Testis (tissue), 3 donors: ENCODE data around the gene RAMP3. TPM values are rescaled to one million over a fixed set of nuclear protein-coding genes. Genes with fewer than 3 reads are reported as not detected.

Source experiments
- DNase-seq: peaks from one replicate; pipeline ENCODE4 v3.0.0-alpha.2; 2019
- H3K27ac ChIP-seq, 2 donors: fragments of 200-600 bp; sonication (generic); one replicate each; pipeline ENCODE4 v1.5.1; 2019
- H3K27me3 ChIP-seq: fragments of 200-600 bp; sonication (generic); one replicate; pipeline ENCODE4 v1.5.1; 2019
- H3K36me3 ChIP-seq: fragments of 200-600 bp; sonication (generic); one replicate; pipeline ENCODE4 v1.5.1; 2017; ENCODE audit warnings: low read depth; ENCODE audit errors: missing control alignments
- H3K4me1 ChIP-seq: fragments of 200-600 bp; sonication (generic); one replicate; pipeline ENCODE4 v1.5.1; 2019
- H3K4me3 ChIP-seq, 2 donors: fragments of 200-600 bp; sonication (generic); one replicate each; pipeline ENCODE4 v1.5.1; 2017 to 2019
- H3K9me3 ChIP-seq: fragments of 200-600 bp; sonication (generic); one replicate; pipeline ENCODE4 v1.5.1; 2017
- POLR2A ChIP-seq: fragments of 450-650 bp; IDR thresholded peaks from one replicate; pipeline ENCODE4 v1.6.1; 2017; ENCODE audit warnings: antibody characterized with exemption, mild to moderate bottlenecking, moderate library complexity
- WGBS, 2 donors: methylation state at CpG; one replicate each; pipeline ENCODE4 v1.1.5; 2018; 5-methylcytosine and 5-hydroxymethylcytosine counted together
- intact Hi-C: fragments of 100-400 bp; cut with DNase I; formaldehyde crosslinking; loops from one replicate; pipeline ENCODE4 v1.15.1; 2023; ENCODE audit warnings: low total_unique reads
- polyA plus RNA-seq: library from polyadenylated mRNA; stranded (reverse); fragments of 350-450 nt; fragmentation: Illumina TruSeq; extraction: RNeasy Lipid Tissue Mini Kit (QIAGEN cat#74804); gene quantifications from one replicate; pipeline ENCODE4 v1.2.3, GENCODE V29; 2014; ENCODE audit warnings: low read depth, low replicate concordance; ENCODE audit not compliant: insufficient read depth
- total RNA-seq, 2 donors: library from RNA; depleted of rRNA; stranded (reverse); fragments of >200 nt; gene quantifications; one replicate each; pipeline ENCODE4 v1.2.3, GENCODE V29; 2016
- TF ChIP-seq, protein P1 (sequence below), 3 experiments: fragments of 450-650 bp in 2 of 3; fragments of 200-600 bp in 1 of 3; sonication (generic) in 1 of 3; IDR thresholded peaks; one replicate each; pipeline ENCODE4 v1.5.1; 2016 to 2019; ENCODE audit warnings: antibody characterized with exemption in 3 of 3, mild to moderate bottlenecking in 2 of 3, moderate library complexity in 1 of 3

Gene RAMP3
- total and polyA plus RNA-seq, 3 donors from 2014 or later = 9.1 to 23.8 (median 17.0) TPM

DNA sequence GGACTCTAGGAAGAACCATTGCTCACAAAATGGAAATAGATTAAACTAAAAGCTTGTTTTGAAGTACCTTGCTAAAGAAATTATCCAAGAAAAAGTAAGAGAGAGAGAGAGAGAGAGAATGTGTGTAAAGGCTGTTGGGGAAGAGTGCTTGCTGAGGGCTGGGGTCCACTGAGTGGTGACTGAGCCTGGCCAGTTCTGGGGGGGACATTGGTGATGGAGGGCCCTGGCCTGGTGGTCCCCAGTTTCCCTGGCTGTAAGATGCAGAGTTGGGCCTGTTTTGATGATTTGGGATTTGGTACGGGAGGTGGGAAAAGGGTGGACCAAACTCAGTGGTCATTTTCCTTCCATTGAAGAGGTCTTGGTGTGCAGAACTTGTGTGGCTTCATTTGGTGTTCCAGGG, 880 bp downstream of the RAMP3 start:
- intact Hi-C loops = loop anchor here (5.0 kb wide), 1 partner anchor 99 kb away; no protein-coding TSS in a partner anchor
- no peaks in the 10 kb centered on the region for H3K9me3 ChIP-seq
- no peak for TF ChIP-seq POLR2A
- TF ChIP-seq, protein P1, sequence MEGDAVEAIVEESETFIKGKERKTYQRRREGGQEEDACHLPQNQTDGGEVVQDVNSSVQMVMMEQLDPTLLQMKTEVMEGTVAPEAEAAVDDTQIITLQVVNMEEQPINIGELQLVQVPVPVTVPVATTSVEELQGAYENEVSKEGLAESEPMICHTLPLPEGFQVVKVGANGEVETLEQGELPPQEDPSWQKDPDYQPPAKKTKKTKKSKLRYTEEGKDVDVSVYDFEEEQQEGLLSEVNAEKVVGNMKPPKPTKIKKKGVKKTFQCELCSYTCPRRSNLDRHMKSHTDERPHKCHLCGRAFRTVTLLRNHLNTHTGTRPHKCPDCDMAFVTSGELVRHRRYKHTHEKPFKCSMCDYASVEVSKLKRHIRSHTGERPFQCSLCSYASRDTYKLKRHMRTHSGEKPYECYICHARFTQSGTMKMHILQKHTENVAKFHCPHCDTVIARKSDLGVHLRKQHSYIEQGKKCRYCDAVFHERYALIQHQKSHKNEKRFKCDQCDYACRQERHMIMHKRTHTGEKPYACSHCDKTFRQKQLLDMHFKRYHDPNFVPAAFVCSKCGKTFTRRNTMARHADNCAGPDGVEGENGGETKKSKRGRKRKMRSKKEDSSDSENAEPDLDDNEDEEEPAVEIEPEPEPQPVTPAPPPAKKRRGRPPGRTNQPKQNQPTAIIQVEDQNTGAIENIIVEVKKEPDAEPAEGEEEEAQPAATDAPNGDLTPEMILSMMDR (IDR thresholded peaks at IDR 0.05) = no peak
- peaks cover 3% of the 10 kb centered on the region for H3K4me1 ChIP-seq
- no peak for DNase-seq
- no peaks in the 10 kb centered on the region for H3K27me3 ChIP-seq
- 71 to 88% methylated on average over 1 of the region's 1 CpG for WGBS, 2 donors
- H3K36me3 ChIP-seq = no peaks in the 10 kb centered on the region
- peak overlapping the region; percentile 42 to 60 for H3K4me3 ChIP-seq
- H3K27ac ChIP-seq = no peak overlapping the region

DNA sequence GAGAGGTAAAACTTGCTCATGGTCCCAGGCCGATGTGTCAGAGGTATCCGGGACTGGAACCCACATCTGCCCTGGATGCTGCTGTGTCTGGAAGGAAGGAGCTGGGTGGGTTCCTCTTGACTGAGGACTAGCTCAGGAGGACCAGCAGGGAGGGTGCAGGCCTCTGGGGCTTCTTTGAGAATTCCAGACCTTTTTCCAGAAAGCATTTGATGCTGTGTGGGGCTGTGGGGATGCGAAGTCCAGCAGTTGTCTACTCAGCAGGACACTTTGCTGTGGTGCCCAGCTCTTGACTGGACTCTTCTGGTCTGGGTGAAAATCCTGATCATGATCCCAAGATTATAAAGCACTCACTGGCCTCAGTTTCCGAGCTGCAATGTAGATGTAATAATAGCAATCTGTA, 1.7 kb downstream of the RAMP3 start:
- Histone ChIP-seq H3K27ac (no peak overlapping the region), H3K27me3 (no peaks in the 10 kb centered on the region), H3K4me1 (peaks cover 3% of the 10 kb centered on the region), H3K4me3 (no peak overlapping the region), H3K36me3 (no peaks in the 10 kb centered on the region), H3K9me3 (no peaks in the 10 kb centered on the region)
- intact Hi-C loops = loop anchor here (5.0 kb wide), 1 partner anchor 98 kb away; no protein-coding TSS in a partner anchor
- 85 to 89% methylated on average over 3 to 4 of the region's 4 CpGs for WGBS, 2 donors
- DNase-seq = no peak
- TF ChIP-seq, protein P1 (IDR thresholded peaks at IDR 0.05) = no peak
- TF ChIP-seq POLR2A = no peak

DNA sequence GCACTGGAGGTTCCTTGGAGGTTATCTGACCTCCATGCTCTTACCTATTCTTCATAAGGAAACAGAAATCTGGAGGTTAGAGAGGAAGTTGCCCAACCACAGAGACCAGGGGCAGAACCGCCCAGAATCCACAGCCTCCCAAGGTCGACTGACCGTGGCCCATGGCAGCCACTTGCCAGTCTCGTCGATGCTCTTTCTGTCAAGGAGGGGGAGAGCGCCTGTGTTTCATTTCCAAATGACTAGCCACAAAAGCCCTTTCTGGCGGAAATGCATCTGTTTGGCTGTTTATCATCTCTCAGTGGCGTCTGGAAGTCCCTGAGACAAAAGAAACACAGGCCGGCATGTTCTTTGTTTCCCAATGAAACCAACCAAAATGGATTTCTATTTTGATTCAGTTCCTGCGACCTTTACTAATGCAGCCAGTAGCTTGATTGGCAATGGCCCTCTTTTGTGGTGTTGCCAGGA, 2.9 kb downstream of the RAMP3 start:
- 60 to 78% methylated on average over 10 of the region's 10 CpGs for WGBS, 2 donors
- Histone ChIP-seq H3K27ac (no peak overlapping the region), H3K9me3 (no peaks in the 10 kb centered on the region), H3K4me3 (no peak overlapping the region), H3K36me3 (no peaks in the 10 kb centered on the region), H3K27me3 (no peaks in the 10 kb centered on the region), H3K4me1 (peaks cover 3% of the 10 kb centered on the region)
- no peak for TF ChIP-seq POLR2A
- TF ChIP-seq, protein P1 (IDR thresholded peaks at IDR 0.05) = no peak
- no peak for DNase-seq
- intact Hi-C loops = no loop called here

DNA sequence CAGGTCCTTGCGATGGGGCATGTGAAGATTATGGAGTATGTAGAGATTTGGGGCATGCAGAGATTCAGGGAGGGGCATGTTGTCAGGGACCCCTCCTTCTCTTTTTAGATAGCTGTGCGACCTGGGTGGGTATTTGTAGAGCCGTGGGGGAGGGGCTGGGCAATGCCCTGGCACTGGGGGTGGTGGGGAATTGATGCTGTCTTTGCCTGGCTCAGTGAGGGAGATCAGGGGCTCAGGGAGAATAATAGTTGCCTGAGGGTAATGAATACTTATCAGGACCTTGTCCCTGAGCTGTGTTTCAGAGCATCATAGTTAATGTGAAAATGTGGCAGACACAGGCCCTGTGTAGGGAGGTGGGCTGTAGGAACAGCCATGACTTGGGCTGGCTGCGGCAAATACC, 3.5 kb downstream of the RAMP3 start:
- TF ChIP-seq, protein P1 (IDR thresholded peaks at IDR 0.05) = no peak
- no peak for TF ChIP-seq POLR2A
- Histone ChIP-seq H3K27ac (no peak overlapping the region), H3K27me3 (no peaks in the 10 kb centered on the region), H3K4me1 (peaks cover 3% of the 10 kb centered on the region), H3K4me3 (no peak overlapping the region), H3K36me3 (no peaks in the 10 kb centered on the region), H3K9me3 (no peaks in the 10 kb centered on the region)
- no peak for DNase-seq
- WGBS, 2 donors = 80 to 83% methylated on average over 4 of the region's 4 CpGs
- intact Hi-C loops = no loop called here

DNA sequence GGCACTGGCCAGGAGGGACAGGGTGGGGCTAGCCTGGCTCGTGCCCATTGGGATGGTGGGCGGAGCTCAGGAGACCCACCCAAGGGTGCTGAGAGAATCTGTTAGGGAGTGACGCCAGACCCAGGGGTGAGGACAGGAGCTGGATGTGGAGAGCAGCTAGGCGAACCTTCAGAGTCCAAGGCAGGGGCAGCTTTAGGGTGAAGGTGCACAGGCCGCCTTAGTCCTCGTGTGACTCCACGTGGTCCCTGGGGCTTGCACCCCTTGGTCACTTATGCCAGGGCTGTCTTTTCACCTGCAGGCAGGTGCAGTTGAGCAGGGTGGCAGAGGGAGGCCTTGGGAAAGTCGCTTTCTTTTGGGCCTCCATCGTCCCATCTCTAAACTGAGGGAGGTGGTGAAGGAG, 4.3 kb downstream of the RAMP3 start:
- no peak for DNase-seq
- H3K36me3 ChIP-seq = no peaks in the 10 kb centered on the region
- H3K4me1 ChIP-seq = peaks cover 3% of the 10 kb centered on the region
- TF ChIP-seq, protein P1 (IDR thresholded peaks at IDR 0.05) = no peak
- TF ChIP-seq POLR2A = no peak
- H3K27me3 ChIP-seq = no peaks in the 10 kb centered on the region
- WGBS, 2 donors = 89 to 95% methylated on average over 5 to 9 of the region's 9 CpGs
- H3K27ac ChIP-seq = no peak overlapping the region
- H3K9me3 ChIP-seq = no peaks in the 10 kb centered on the region
- intact Hi-C loops = no loop called here
- no peak overlapping the region for H3K4me3 ChIP-seq
